ENCODE data around the gene CREBBP.

Gene CREBBP

GRCh38 chr16:3792472-3793012 lies 88.0 kb downstream of the CREBBP start:
- DNase-seq, result no peak

DNA sequence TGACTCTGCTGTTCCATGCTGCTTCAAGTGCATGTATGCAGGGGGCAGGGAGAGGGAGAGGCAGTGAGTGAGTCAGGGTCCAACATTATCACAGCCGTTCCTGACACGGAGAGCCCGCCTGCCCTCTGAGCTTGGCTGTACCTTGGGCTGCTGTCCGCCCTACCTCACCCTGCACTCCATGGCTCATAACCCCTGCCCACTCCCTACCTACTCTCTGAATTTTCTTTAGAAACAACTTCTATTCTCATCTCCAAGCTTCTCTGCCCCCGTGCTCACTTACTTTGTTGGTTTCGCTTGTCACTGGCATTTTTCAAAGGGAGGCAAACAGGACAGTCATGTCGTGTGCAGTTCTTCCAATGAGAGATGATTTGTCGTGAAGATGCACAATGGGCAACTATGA lies 88.8 kb downstream of the CREBBP start:
- no peak for DNase-seq

DNA sequence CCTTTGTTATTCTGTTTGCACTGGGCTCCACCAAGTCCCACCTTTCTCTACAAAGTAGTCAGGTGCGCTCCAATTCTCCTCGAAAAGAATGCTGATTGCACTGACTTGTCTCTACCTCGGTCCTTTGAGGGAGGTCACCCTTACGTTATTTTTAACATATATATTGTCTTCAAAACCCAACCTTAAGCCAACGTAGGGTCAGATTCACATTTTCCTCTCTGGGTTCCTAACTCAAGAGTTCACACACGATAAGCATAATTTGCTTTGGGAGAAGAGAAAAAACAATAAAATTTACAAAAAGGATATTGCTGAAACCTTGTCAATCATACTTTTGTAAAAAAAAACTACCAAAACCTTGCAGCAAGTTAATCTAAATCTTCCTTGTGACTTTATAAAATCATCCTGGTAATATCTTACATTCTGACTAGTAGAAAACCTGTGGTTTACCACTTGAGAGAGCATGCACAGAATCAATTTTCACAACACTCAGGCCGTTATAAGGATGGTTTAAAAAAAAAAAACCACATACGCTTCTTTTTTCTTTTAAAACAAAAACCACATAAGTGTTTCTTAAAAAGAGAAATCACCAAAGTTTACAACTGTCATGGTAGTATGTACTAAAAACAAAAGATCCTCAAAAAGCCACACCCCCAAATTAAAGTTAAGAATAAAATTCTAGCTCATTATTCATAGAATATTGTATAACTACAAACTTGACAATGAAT lies 91.0 kb downstream of the CREBBP start:
- DNase-seq, result peak; percentile 51

DNA sequence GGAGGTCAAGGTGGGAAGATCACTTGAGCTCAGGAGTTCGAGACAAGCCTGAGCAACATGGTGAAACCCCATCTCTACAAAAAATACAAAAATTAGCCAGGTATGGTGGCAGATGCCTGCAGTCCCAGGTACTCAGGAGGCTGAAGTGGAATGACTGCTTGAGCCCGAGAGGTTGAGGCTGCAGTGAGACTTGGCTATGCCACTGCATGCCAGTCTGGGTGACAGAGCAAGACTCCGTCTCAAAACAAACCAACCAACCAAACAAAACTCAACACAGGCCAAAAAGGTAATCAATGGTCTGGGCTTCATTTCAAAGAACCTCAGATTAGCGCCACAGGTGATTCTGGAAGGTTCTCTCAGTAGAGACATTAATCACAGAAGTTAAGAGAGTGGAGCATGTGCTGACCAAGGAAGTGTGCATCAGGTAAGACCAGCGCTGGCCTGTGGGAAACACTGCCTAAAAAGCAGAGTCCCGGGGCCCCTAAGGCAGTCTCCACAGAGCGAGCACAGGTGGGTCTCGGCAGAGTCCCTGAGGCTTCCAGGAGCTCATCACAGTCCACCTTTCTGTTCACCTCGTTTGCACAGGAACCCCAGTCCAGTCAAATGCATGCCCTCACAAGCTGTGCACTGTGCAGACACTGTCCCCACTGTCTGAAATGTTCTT lies 91.7 kb downstream of the CREBBP start:
- DNase-seq, result no peak

DNA sequence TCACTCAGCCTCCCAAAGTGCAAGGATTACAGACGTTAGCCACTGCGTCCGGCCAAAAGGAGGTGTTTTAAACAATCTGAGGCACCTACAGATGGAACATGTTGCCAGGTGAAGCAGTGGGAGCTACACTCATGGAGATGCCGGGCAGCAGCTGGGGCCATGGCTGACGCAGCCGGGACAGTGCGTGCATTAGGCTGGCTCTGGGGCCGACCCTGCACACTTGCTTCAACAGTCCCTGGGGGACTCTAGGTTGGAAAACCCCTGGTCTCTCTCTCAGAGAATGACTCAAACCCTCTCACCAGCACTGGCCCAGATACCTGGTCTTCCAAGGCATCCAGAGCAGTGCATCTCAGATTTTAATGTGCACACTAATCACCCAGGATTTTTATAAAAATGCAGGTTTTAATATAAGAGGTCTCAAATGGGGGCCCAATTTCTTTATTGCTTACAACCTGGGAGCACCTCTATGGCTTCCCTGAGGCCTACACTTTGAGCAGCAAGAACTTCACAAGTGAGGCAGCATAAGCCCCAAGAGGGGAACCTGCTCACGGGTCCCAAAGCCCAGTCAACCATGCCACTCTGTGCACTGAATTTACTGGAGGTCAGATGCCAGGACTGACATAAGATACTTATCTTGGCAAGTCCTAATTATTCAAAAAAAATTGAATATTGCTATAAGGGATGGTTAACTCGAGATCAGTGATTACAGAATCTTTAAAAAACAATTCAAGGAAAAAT lies 92.4 kb downstream of the CREBBP start:
- no peak for DNase-seq

- no peak for DNase-seq
Observed at GRCh38 chr16:3785413-3785812, 95.1 kb downstream of the CREBBP start.

- no peak for DNase-seq
Observed at GRCh38 chr16:3783516-3783915, 97.0 kb downstream of the CREBBP start.

DNA sequence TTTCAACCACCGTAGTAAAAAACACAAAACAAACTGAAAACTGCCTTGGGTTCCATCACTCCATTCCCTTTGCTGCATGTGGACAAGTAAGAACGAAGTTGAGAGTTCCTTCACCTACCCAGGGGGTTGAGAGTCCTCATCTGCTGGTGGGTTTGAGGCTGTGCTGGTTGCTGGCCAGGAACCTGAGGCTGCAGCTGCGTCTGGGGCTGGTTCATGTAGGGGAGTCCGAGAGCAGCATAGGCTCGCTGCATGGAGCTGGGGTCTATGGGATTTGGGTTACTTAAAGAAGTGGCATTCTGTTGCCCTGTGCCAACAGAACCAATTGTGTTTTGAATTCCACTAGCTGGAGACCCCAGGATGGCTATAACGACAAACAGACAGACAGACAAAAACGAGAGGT lies 97.9 kb downstream of the CREBBP start:
- DNase-seq, result no peak

DNA sequence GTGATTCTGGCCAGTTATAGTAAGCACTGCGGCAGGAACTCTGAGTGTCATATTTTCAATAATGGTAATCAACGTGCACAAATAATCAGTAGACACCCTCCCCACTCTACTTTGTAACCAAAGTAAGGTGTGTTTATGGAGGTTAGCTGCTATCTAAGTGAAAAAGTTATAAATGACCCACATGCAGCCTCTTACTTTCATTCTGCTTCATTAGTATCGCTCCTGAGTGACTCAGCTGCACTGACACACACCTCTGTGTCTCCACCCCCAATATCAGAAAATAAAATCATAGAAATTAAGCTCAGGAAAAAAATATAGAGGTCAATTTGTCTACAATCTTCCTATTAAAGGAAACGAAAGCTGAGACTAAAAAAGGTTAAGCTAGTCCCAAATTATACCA lies 99.1 kb downstream of the CREBBP start:
- no peak for DNase-seq

DNA sequence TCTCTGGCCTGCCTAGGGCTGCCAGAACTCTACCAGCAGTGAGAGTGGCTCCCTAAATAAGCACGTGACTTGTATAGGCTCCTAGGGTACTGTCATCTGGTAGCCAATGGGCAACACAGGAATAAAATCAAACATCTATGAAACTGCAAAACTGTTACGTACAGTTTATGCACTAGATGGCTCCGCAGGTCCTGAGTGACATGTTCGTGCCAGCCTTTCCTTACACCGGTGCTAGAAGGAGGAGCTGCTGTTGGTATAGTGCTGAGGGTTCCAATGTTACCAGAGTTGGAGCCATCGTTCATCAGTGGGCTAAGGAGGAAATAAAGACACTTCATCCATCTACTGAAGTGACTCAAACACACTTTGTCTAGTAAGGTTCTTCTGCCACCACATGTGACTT lies 99.9 kb downstream of the CREBBP start:
- DNase-seq, result peak; percentile 32

DNA sequence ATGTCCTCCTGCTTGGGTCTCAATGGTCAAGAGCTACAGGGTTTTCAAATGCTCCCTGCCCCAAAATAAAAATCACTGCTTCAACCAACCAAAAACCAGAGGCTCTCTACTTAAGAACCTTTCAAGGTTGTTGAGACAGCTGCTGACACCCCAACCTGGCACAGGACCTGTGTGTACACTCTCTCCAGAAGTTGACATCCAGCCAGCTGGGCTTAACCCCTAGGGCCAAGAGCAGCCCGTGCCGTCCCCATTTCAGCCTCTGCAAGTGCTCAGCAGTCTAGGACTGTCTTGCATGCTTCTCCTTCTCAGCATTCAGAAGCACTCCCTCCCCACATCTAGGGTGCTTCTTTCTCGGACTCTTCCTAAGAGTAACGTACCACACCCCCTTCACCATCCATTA lies 104.2 kb downstream of the CREBBP start:
- no peak for DNase-seq

DNA sequence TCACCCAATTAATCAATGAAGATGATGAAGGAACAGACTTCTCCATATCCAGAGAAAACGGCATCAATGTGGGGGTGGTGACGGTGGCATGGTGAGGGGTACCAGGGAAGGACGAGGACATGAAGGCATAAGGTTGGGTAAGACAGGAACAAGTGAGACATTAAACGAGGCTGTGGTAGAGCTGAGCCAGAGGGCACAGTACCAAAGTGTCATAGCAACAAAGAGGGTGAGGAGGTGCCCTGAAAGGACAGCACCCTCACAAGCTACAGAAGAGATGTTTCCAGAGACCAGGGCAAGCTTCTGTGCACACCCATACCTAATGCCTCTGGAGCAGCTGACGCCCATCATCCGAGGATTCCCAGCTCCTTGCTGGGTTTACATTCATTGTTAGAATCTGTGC lies 105.7 kb downstream of the CREBBP start:
- no peak for DNase-seq

DNA sequence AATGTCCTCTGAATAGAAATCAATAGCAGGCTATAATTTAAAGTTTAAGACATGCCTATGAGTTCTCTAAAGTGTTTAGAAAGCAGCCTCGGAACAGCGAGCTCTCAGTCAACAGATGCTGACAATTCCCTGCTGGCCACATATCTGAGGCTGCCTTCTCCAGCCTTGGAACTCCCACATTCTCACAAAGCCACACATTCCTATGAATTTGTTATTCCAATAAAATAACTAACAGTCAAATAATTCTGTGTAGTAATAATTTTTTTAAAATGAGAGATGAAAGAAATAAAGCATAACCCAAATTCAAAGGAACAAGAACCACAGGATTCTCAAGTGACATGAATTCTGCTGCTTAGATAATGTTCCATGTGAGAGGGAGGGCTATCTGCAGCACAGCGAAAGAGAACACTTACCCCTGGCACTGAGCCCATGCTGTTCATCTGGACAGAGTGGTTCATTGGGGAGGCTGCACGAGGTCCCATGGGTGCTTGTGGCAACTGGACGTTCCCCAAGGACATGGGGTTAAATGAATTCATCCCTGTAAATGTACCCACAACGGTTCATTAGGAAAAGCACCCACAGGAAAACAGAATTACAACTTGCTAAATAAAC lies 106.3 kb downstream of the CREBBP start:
- DNase-seq, result no peak

GRCh38 chr16:3773663-3774062 lies 106.8 kb downstream of the CREBBP start:
- DNase-seq, result no peak

GRCh38 chr16:3771513-3771912 lies 109.0 kb downstream of the CREBBP start:
- no peak for DNase-seq

GRCh38 chr16:3770530-3770929 lies 110.0 kb downstream of the CREBBP start:
- no peak for DNase-seq

- no peak for DNase-seq
Observed at GRCh38 chr16:3769942-3770341, 110.6 kb downstream of the CREBBP start.

DNA sequence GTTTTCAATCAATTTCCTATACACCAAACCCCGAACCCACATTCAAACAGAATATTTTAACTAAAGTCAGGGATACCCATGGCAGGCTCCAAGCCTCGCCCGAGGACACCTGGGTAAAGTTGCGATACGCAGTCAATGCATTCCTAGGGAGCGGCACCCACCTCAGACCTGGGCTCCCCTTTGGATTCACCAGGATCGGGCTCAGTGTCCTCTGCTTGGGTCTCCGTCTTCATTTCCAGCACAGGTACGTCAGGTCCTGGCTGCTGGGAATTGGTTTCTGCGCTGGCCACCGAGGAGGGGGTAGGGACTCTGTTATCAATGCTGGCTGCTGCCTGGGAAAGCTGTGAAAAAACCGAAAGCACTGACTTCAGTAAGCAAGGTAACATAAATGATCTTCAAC lies 111.5 kb downstream of the CREBBP start:
- no peak for DNase-seq

DNA sequence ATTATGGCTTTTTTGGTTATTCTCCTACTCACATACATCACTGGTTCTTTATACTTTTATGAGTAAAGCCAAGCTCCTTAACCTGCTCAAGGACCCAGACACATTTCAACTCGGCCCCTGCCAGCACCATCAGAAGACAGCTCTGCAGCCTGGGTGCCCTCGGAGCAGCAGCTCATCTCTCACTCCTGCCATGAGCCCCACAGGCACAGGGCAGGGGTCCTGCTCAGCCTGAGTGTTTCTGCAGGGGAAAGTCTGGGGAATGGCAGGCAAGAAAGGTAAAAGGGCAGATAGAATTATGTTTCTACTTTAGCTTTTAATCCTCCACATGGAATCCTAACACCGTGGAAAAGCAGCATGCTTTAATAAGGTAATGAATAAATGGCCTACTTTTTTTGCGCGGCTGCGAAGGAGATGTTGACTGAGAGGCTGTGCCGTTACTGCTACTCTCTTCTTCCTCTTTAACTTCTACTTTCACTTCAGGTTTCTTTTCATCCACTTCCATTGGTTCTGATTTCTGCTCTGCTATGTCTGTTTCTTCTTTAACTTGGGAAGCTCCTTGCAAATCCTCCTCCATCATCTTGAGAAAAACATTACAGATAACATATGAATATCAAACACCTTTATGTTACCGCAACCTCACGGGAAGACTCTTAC lies 113.1 kb downstream of the CREBBP start:
- DNase-seq, result no peak

DNA sequence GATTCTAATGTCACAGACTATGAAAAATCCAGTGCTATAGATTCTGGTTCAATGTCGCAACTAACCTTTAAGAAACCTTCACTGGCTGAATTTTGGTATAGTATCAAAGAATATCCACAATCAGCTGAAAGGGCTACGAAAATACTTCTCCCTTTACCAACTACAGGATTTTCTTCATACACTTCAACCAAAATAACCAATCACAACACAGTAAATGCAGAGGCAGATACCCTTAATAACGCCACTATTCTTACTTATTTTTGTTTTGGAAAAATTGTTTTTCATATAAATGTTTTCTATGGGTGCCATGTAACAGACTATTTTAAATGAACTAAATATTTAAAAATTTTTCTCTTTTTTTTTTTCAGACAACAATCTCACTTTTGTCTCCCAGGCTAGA lies 114.3 kb downstream of the CREBBP start:
- DNase-seq, result no peak

DNA sequence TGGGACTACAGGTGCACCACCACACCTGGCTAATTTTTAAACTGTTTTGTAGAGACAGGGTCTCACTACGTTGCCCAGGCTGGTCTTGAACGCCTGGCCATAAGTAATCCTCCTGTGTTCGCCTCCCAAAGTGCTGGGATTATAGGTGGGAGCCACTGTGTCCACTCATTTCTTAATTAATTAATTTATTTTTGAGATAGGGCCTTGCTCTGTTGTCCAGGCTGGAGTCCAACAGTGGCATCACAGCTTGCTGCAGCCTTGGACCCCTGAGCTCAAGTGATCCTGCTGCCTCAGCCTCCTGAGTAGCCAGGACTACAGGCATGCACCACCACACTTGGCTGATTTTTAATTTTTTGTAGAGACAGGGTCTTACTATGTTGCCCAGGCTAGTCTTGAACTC lies 116.1 kb downstream of the CREBBP start:
- no peak for DNase-seq

GRCh38 chr16:3762107-3762750 lies 118.3 kb downstream of the CREBBP start:
- DNase-seq, result no peak

Data from CD4-positive, alpha-beta T cell treated with Interleukin-21 for 1 hour (primary cell).